Activated naive CD8-positive, alpha-beta T cell (primary cell): Measurements from ENCODE around the gene MOB3A.
"Not testable (repeated sequence)": the region's sequence is repeated elsewhere in the genome, so short reads cannot be mapped to it uniquely, and the experiment has no call there.

Experiments used
- H3K27ac Mint-ChIP-seq: one replicate; pipeline ENCODE4 v1.8.0; 2021; ENCODE audit warnings: mixed read lengths
- H3K27me3 Mint-ChIP-seq: one replicate; pipeline ENCODE4 v1.8.0; 2021; ENCODE audit warnings: mixed read lengths
- H3K36me3 Mint-ChIP-seq: one replicate; pipeline ENCODE4 v1.8.0; 2021; ENCODE audit warnings: mixed read lengths
- H3K4me1 Mint-ChIP-seq: one replicate; pipeline ENCODE4 v1.8.0; 2021; ENCODE audit warnings: low read depth, mixed read lengths
- H3K4me3 Mint-ChIP-seq: one replicate; pipeline ENCODE4 v1.8.0; 2021; ENCODE audit warnings: mild to moderate bottlenecking, mixed read lengths
- H3K9me3 Mint-ChIP-seq: one replicate; pipeline ENCODE4 v1.8.0; 2021; ENCODE audit warnings: low read depth, mixed read lengths

The MOB3A gene

GRCh38 chr19:2129892-2130770 is 34.0 kb upstream of the MOB3A start:
- H3K4me1 Mint-ChIP-seq = no peaks in the 10 kb centered on the region
- H3K27ac Mint-ChIP-seq = no peak overlapping the region
- no peak overlapping the region for H3K4me3 Mint-ChIP-seq
- no peaks in the 10 kb centered on the region for H3K27me3 Mint-ChIP-seq
- peaks cover 2% of the 10 kb centered on the region for H3K36me3 Mint-ChIP-seq
- H3K9me3 Mint-ChIP-seq = no peaks in the 10 kb centered on the region

- Mint-ChIP-seq H3K4me3 (no peak overlapping the region), H3K4me1 (no peaks in the 10 kb centered on the region), H3K9me3 (no peaks in the 10 kb centered on the region), H3K36me3 (peaks cover 2% of the 10 kb centered on the region), H3K27me3 (no peaks in the 10 kb centered on the region), H3K27ac (no peak overlapping the region)
These were observed 33.4 kb upstream of the MOB3A start for GRCh38 chr19:2129486-2129885.

- H3K4me3 Mint-ChIP-seq = no peak overlapping the region
- H3K36me3 Mint-ChIP-seq = peaks cover 2% of the 10 kb centered on the region
- H3K27me3 Mint-ChIP-seq = no peaks in the 10 kb centered on the region
- H3K9me3 Mint-ChIP-seq = no peaks in the 10 kb centered on the region
- no peak overlapping the region for H3K27ac Mint-ChIP-seq
- no peaks in the 10 kb centered on the region for H3K4me1 Mint-ChIP-seq
These were observed 32.9 kb upstream of the MOB3A start for GRCh38 chr19:2129022-2129421.

GRCh38 chr19:2128252-2128651 is 32.1 kb upstream of the MOB3A start:
- H3K27ac Mint-ChIP-seq, H3K9me3 Mint-ChIP-seq, H3K4me1 Mint-ChIP-seq, H3K4me3 Mint-ChIP-seq, H3K27me3 Mint-ChIP-seq, H3K36me3 Mint-ChIP-seq: not testable (repeated sequence)

GRCh38 chr19:2127758-2128157 is 31.6 kb upstream of the MOB3A start:
- no peak overlapping the region for H3K4me3 Mint-ChIP-seq
- no peaks in the 10 kb centered on the region for H3K9me3 Mint-ChIP-seq
- H3K36me3 Mint-ChIP-seq = no peaks in the 10 kb centered on the region
- no peaks in the 10 kb centered on the region for H3K27me3 Mint-ChIP-seq
- H3K4me1 Mint-ChIP-seq = no peaks in the 10 kb centered on the region
- no peak overlapping the region for H3K27ac Mint-ChIP-seq

GRCh38 chr19:2126879-2127518 is 30.9 kb upstream of the MOB3A start:
- Mint-ChIP-seq H3K27me3 (no peaks in the 10 kb centered on the region), H3K27ac (no peak overlapping the region), H3K36me3 (no peaks in the 10 kb centered on the region)

GRCh38 chr19:2123682-2124387 is 27.7 kb upstream of the MOB3A start:
- H3K27ac Mint-ChIP-seq = no peak overlapping the region
- H3K4me3 Mint-ChIP-seq = no peak overlapping the region
- no peaks in the 10 kb centered on the region for H3K9me3 Mint-ChIP-seq
- no peaks in the 10 kb centered on the region for H3K27me3 Mint-ChIP-seq
- H3K4me1 Mint-ChIP-seq = no peaks in the 10 kb centered on the region
- no peaks in the 10 kb centered on the region for H3K36me3 Mint-ChIP-seq

More at GRCh38 chr19:2126879-2127518, 30.9 kb upstream of the MOB3A start:
- H3K4me1 Mint-ChIP-seq = no peaks in the 10 kb centered on the region
- no peak overlapping the region for H3K4me3 Mint-ChIP-seq
- no peaks in the 10 kb centered on the region for H3K9me3 Mint-ChIP-seq

- Mint-ChIP-seq H3K27me3 (no peaks in the 10 kb centered on the region), H3K27ac (no peak overlapping the region), H3K36me3 (no peaks in the 10 kb centered on the region), H3K4me1 (no peaks in the 10 kb centered on the region), H3K4me3 (no peak overlapping the region), H3K9me3 (no peaks in the 10 kb centered on the region)
These were observed 26.9 kb upstream of the MOB3A start for GRCh38 chr19:2122982-2123381.

GRCh38 chr19:2122251-2122650 is 26.1 kb upstream of the MOB3A start:
- H3K27me3 Mint-ChIP-seq = no peaks in the 10 kb centered on the region
- no peaks in the 10 kb centered on the region for H3K4me1 Mint-ChIP-seq
- H3K27ac Mint-ChIP-seq = no peak overlapping the region
- no peaks in the 10 kb centered on the region for H3K9me3 Mint-ChIP-seq
- no peak overlapping the region for H3K4me3 Mint-ChIP-seq
- H3K36me3 Mint-ChIP-seq = no peaks in the 10 kb centered on the region

GRCh38 chr19:2121416-2122051 is 25.4 kb upstream of the MOB3A start:
- Mint-ChIP-seq H3K4me1 (no peaks in the 10 kb centered on the region), H3K4me3 (no peak overlapping the region), H3K36me3 (no peaks in the 10 kb centered on the region), H3K9me3 (no peaks in the 10 kb centered on the region), H3K27me3 (no peaks in the 10 kb centered on the region), H3K27ac (no peak overlapping the region)

GRCh38 chr19:2120821-2121220 is 24.7 kb upstream of the MOB3A start:
- H3K27me3 Mint-ChIP-seq = no peaks in the 10 kb centered on the region
- H3K4me3 Mint-ChIP-seq = no peak overlapping the region
- no peaks in the 10 kb centered on the region for H3K9me3 Mint-ChIP-seq
- no peak overlapping the region for H3K27ac Mint-ChIP-seq
- H3K36me3 Mint-ChIP-seq = no peaks in the 10 kb centered on the region
- H3K4me1 Mint-ChIP-seq = no peaks in the 10 kb centered on the region

GRCh38 chr19:2119921-2120785 is 24.0 kb upstream of the MOB3A start:
- Mint-ChIP-seq H3K4me1 (no peaks in the 10 kb centered on the region), H3K27ac (no peak overlapping the region), H3K9me3 (no peaks in the 10 kb centered on the region), H3K36me3 (no peaks in the 10 kb centered on the region), H3K4me3 (no peak overlapping the region), H3K27me3 (no peaks in the 10 kb centered on the region)

GRCh38 chr19:2118438-2118837 is 22.3 kb upstream of the MOB3A start:
- Mint-ChIP-seq H3K4me1 (no peaks in the 10 kb centered on the region), H3K9me3 (no peaks in the 10 kb centered on the region), H3K36me3 (no peaks in the 10 kb centered on the region), H3K27me3 (no peaks in the 10 kb centered on the region), H3K27ac (no peak overlapping the region), H3K4me3 (no peak overlapping the region)

GRCh38 chr19:2117215-2117960 is 21.3 kb upstream of the MOB3A start:
- no peak overlapping the region for H3K4me3 Mint-ChIP-seq
- no peak overlapping the region for H3K27ac Mint-ChIP-seq
- no peaks in the 10 kb centered on the region for H3K9me3 Mint-ChIP-seq
- H3K27me3 Mint-ChIP-seq = no peaks in the 10 kb centered on the region
- no peaks in the 10 kb centered on the region for H3K36me3 Mint-ChIP-seq
- peaks cover 4% of the 10 kb centered on the region for H3K4me1 Mint-ChIP-seq
